ENCODE measurements around the gene SIGLEC8.

The SIGLEC8 gene

GRCh38 chr19:51497666-51498065 is 39.4 kb upstream of the SIGLEC8 start:
- Histone ChIP-seq H3K4me2 (ENCODE audit: low read length) (no peak overlapping the region), H4K20me1 (ENCODE audit: insufficient read depth, low read length) (no peaks in the 10 kb centered on the region), H3K9me3 (ENCODE audit: insufficient read depth, low read length) (no peaks in the 10 kb centered on the region), H3K36me3 (replicated peaks; ENCODE audit: low read depth, low read length) (no peaks in the 10 kb centered on the region), H3K79me2 (ENCODE audit: low read length) (no peaks in the 10 kb centered on the region), H3K4me3 (ENCODE audit: low read length) (no peak overlapping the region), H2AFZ (ENCODE audit: low read depth, low read length) (no peak overlapping the region), H3K27ac (ENCODE audit: low read length) (no peak overlapping the region), H3K9ac (ENCODE audit: low read length) (no peak overlapping the region), H3K27me3 (ENCODE audit: low read depth, low read length) (peaks cover 31% of the 10 kb centered on the region), H3K4me1 (ENCODE audit: low read length) (peaks cover 6% of the 10 kb centered on the region)
- TF ChIP-seq CTCF (IDR thresholded peaks at IDR 0.05; ENCODE audit: low read depth, low read length) (no peak), EZH2phosphoT487 (IDR thresholded peaks at IDR 0.05; ENCODE audit: low read depth) (no peak)

GRCh38 chr19:51493776-51494175 is 35.5 kb upstream of the SIGLEC8 start:
- TF ChIP-seq EZH2phosphoT487 (IDR thresholded peaks at IDR 0.05; ENCODE audit: low read depth) (no peak), CTCF (IDR thresholded peaks at IDR 0.05; ENCODE audit: low read depth, low read length) (no peak)
- no peaks in the 10 kb centered on the region for H4K20me1 ChIP-seq (ENCODE audit: insufficient read depth, low read length)
- peaks cover 39% of the 10 kb centered on the region for H3K27me3 ChIP-seq (ENCODE audit: low read depth, low read length)
- no peak overlapping the region for H2AFZ ChIP-seq (ENCODE audit: low read depth, low read length)
- no peak overlapping the region for H3K4me2 ChIP-seq (ENCODE audit: low read length)
- H3K9me3 ChIP-seq (ENCODE audit: insufficient read depth, low read length), result no peaks in the 10 kb centered on the region
- H3K4me1 ChIP-seq (ENCODE audit: low read length), result no peaks in the 10 kb centered on the region
- H3K79me2 ChIP-seq (ENCODE audit: low read length), result no peaks in the 10 kb centered on the region
- no peak overlapping the region for H3K27ac ChIP-seq (ENCODE audit: low read length)
- no peak overlapping the region for H3K9ac ChIP-seq (ENCODE audit: low read length)
- no peak overlapping the region for H3K4me3 ChIP-seq (ENCODE audit: low read length)
- H3K36me3 ChIP-seq (replicated peaks; ENCODE audit: low read depth, low read length), result no peaks in the 10 kb centered on the region

GRCh38 chr19:51491586-51491985 is 33.3 kb upstream of the SIGLEC8 start:
- peaks cover 36% of the 10 kb centered on the region for H3K27me3 ChIP-seq (ENCODE audit: low read depth, low read length)
- no peak overlapping the region for H3K27ac ChIP-seq (ENCODE audit: low read length)
- H3K4me3 ChIP-seq (ENCODE audit: low read length), result no peak overlapping the region
- H4K20me1 ChIP-seq (ENCODE audit: insufficient read depth, low read length), result no peaks in the 10 kb centered on the region
- no peak for TF ChIP-seq EZH2phosphoT487 (IDR thresholded peaks at IDR 0.05; ENCODE audit: low read depth)
- no peak for TF ChIP-seq CTCF (IDR thresholded peaks at IDR 0.05; ENCODE audit: low read depth, low read length)
- H3K4me1 ChIP-seq (ENCODE audit: low read length), result no peaks in the 10 kb centered on the region
- H3K9me3 ChIP-seq (ENCODE audit: insufficient read depth, low read length), result no peaks in the 10 kb centered on the region
- H3K79me2 ChIP-seq (ENCODE audit: low read length), result no peaks in the 10 kb centered on the region
- no peak overlapping the region for H2AFZ ChIP-seq (ENCODE audit: low read depth, low read length)
- no peak overlapping the region for H3K4me2 ChIP-seq (ENCODE audit: low read length)
- no peaks in the 10 kb centered on the region for H3K36me3 ChIP-seq (replicated peaks; ENCODE audit: low read depth, low read length)
- H3K9ac ChIP-seq (ENCODE audit: low read length), result no peak overlapping the region

GRCh38 chr19:51490676-51491075 is 32.4 kb upstream of the SIGLEC8 start:
- Histone ChIP-seq H3K9me3 (ENCODE audit: insufficient read depth, low read length) (no peaks in the 10 kb centered on the region), H3K27ac (ENCODE audit: low read length) (no peak overlapping the region), H3K4me2 (ENCODE audit: low read length) (no peak overlapping the region), H3K4me3 (ENCODE audit: low read length) (no peak overlapping the region), H3K36me3 (replicated peaks; ENCODE audit: low read depth, low read length) (no peaks in the 10 kb centered on the region), H3K4me1 (ENCODE audit: low read length) (no peaks in the 10 kb centered on the region), H4K20me1 (ENCODE audit: insufficient read depth, low read length) (no peaks in the 10 kb centered on the region), H3K9ac (ENCODE audit: low read length) (no peak overlapping the region), H2AFZ (ENCODE audit: low read depth, low read length) (no peak overlapping the region), H3K27me3 (ENCODE audit: low read depth, low read length) (peaks cover 35% of the 10 kb centered on the region), H3K79me2 (ENCODE audit: low read length) (no peaks in the 10 kb centered on the region)
- TF ChIP-seq CTCF (IDR thresholded peaks at IDR 0.05; ENCODE audit: low read depth, low read length) (no peak), EZH2phosphoT487 (IDR thresholded peaks at IDR 0.05; ENCODE audit: low read depth) (no peak)

All from OCI-LY3 (cell line).